ENCODE results near the gene RNPEPL1.

DNA sequence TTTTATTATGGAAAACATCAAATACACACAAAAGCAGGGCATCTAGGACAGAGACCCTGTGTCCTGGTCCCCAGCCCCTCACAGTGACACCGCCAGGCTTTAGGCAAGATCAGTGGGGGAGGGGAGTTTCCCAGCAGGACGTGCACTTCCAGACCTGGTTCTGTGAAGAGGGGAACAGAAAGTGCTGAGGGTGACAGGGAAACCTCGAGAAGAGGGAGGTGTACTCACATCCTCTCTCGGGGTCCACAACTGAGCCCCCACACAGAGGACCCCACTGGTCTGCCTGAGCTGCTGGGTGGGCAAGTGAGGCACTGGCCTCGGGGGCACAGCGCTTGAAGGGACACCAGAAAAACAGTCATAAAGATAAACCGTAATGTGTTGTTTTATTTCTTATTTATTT is 52.6 kb downstream of the RNPEPL1 start:
- TF ChIP-seq, protein P1, sequence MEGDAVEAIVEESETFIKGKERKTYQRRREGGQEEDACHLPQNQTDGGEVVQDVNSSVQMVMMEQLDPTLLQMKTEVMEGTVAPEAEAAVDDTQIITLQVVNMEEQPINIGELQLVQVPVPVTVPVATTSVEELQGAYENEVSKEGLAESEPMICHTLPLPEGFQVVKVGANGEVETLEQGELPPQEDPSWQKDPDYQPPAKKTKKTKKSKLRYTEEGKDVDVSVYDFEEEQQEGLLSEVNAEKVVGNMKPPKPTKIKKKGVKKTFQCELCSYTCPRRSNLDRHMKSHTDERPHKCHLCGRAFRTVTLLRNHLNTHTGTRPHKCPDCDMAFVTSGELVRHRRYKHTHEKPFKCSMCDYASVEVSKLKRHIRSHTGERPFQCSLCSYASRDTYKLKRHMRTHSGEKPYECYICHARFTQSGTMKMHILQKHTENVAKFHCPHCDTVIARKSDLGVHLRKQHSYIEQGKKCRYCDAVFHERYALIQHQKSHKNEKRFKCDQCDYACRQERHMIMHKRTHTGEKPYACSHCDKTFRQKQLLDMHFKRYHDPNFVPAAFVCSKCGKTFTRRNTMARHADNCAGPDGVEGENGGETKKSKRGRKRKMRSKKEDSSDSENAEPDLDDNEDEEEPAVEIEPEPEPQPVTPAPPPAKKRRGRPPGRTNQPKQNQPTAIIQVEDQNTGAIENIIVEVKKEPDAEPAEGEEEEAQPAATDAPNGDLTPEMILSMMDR (conservative IDR thresholded peaks at IDR 0.05; ENCODE audit: low read depth in 2 of 2) = no peak
- TF ChIP-seq EZH2 (IDR thresholded peaks at IDR 0.05; ENCODE audit: low read depth, unreplicated experiment) (no peak), ZNF114 (CRISPR knock-in tag; IDR thresholded peaks at IDR 0.05) (no peak), EZH2phosphoT487 (IDR thresholded peaks at IDR 0.05; ENCODE audit: unreplicated experiment) (no peak), NANOG (IDR thresholded peaks at IDR 0.05; ENCODE audit: borderline replicate concordance) (no peak), CREB1 (CRISPR knock-in tag; IDR thresholded peaks at IDR 0.05; ENCODE audit: low read depth) (no peak), POLR2AphosphoS5 (IDR thresholded peaks at IDR 0.05; ENCODE audit: low read depth) (no peak), ZNF331 (CRISPR knock-in tag; IDR thresholded peaks at IDR 0.05; ENCODE audit: low read depth) (no peak), JUNB (IDR thresholded peaks at IDR 0.05; ENCODE audit: unreplicated experiment) (no peak), STAT1 (IDR thresholded peaks at IDR 0.05; ENCODE audit: unreplicated experiment) (no peak)
- TF ChIP-seq, protein P2, sequence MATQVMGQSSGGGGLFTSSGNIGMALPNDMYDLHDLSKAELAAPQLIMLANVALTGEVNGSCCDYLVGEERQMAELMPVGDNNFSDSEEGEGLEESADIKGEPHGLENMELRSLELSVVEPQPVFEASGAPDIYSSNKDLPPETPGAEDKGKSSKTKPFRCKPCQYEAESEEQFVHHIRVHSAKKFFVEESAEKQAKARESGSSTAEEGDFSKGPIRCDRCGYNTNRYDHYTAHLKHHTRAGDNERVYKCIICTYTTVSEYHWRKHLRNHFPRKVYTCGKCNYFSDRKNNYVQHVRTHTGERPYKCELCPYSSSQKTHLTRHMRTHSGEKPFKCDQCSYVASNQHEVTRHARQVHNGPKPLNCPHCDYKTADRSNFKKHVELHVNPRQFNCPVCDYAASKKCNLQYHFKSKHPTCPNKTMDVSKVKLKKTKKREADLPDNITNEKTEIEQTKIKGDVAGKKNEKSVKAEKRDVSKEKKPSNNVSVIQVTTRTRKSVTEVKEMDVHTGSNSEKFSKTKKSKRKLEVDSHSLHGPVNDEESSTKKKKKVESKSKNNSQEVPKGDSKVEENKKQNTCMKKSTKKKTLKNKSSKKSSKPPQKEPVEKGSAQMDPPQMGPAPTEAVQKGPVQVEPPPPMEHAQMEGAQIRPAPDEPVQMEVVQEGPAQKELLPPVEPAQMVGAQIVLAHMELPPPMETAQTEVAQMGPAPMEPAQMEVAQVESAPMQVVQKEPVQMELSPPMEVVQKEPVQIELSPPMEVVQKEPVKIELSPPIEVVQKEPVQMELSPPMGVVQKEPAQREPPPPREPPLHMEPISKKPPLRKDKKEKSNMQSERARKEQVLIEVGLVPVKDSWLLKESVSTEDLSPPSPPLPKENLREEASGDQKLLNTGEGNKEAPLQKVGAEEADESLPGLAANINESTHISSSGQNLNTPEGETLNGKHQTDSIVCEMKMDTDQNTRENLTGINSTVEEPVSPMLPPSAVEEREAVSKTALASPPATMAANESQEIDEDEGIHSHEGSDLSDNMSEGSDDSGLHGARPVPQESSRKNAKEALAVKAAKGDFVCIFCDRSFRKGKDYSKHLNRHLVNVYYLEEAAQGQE (IDR thresholded peaks at IDR 0.05; ENCODE audit: unreplicated experiment) = no peak
- TF ChIP-seq, protein P3, sequence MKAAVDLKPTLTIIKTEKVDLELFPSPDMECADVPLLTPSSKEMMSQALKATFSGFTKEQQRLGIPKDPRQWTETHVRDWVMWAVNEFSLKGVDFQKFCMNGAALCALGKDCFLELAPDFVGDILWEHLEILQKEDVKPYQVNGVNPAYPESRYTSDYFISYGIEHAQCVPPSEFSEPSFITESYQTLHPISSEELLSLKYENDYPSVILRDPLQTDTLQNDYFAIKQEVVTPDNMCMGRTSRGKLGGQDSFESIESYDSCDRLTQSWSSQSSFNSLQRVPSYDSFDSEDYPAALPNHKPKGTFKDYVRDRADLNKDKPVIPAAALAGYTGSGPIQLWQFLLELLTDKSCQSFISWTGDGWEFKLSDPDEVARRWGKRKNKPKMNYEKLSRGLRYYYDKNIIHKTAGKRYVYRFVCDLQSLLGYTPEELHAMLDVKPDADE (IDR thresholded peaks at IDR 0.05) = no peak
- TF ChIP-seq, protein P4, sequence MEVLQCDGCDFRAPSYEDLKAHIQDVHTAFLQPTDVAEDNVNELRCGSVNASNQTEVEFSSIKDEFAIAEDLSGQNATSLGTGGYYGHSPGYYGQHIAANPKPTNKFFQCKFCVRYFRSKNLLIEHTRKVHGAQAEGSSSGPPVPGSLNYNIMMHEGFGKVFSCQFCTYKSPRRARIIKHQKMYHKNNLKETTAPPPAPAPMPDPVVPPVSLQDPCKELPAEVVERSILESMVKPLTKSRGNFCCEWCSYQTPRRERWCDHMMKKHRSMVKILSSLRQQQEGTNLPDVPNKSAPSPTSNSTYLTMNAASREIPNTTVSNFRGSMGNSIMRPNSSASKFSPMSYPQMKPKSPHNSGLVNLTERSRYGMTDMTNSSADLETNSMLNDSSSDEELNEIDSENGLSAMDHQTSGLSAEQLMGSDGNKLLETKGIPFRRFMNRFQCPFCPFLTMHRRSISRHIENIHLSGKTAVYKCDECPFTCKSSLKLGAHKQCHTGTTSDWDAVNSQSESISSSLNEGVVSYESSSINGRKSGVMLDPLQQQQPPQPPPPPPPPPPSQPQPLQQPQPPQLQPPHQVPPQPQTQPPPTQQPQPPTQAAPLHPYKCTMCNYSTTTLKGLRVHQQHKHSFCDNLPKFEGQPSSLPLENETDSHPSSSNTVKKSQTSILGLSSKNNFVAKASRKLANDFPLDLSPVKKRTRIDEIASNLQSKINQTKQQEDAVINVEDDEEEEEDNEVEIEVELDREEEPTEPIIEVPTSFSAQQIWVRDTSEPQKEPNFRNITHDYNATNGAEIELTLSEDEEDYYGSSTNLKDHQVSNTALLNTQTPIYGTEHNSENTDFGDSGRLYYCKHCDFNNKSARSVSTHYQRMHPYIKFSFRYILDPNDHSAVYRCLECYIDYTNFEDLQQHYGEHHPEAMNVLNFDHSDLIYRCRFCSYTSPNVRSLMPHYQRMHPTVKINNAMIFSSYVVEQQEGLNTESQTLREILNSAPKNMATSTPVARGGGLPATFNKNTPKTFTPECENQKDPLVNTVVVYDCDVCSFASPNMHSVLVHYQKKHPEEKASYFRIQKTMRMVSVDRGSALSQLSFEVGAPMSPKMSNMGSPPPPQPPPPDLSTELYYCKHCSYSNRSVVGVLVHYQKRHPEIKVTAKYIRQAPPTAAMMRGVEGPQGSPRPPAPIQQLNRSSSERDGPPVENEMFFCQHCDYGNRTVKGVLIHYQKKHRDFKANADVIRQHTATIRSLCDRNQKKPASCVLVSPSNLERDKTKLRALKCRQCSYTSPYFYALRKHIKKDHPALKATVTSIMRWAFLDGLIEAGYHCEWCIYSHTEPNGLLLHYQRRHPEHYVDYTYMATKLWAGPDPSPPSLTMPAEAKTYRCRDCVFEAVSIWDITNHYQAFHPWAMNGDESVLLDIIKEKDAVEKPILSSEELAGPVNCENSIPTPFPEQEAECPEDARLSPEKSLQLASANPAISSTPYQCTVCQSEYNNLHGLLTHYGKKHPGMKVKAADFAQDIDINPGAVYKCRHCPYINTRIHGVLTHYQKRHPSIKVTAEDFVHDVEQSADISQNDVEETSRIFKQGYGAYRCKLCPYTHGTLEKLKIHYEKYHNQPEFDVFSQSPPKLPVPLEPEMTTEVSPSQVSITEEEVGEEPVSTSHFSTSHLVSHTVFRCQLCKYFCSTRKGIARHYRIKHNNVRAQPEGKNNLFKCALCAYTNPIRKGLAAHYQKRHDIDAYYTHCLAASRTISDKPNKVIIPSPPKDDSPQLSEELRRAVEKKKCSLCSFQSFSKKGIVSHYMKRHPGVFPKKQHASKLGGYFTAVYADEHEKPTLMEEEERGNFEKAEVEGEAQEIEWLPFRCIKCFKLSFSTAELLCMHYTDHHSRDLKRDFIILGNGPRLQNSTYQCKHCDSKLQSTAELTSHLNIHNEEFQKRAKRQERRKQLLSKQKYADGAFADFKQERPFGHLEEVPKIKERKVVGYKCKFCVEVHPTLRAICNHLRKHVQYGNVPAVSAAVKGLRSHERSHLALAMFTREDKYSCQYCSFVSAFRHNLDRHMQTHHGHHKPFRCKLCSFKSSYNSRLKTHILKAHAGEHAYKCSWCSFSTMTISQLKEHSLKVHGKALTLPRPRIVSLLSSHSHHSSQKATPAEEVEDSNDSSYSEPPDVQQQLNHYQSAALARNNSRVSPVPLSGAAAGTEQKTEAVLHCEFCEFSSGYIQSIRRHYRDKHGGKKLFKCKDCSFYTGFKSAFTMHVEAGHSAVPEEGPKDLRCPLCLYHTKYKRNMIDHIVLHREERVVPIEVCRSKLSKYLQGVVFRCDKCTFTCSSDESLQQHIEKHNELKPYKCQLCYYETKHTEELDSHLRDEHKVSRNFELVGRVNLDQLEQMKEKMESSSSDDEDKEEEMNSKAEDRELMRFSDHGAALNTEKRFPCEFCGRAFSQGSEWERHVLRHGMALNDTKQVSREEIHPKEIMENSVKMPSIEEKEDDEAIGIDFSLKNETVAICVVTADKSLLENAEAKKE (CRISPR knock-in tag; IDR thresholded peaks at IDR 0.05) = no peak
